HEK293 (cell line): ENCODE results near the gene RPL11.

Experiments used
- ZNF624 ChIP-seq: fragments of 450-650 bp; formaldehyde crosslinking; IDR thresholded peaks from 2 replicates; pipeline ENCODE4 v1.5.1; 2017; ENCODE audit warnings: missing biosample characterization, missing genetic modification characterization
- TF ChIP-seq, protein P1 (sequence below): fragments of 450-650 bp; formaldehyde crosslinking; IDR thresholded peaks from 2 replicates; pipeline ENCODE4 v1.5.1; 2016; ENCODE audit warnings: missing biosample characterization, missing genetic modification characterization

DNA sequence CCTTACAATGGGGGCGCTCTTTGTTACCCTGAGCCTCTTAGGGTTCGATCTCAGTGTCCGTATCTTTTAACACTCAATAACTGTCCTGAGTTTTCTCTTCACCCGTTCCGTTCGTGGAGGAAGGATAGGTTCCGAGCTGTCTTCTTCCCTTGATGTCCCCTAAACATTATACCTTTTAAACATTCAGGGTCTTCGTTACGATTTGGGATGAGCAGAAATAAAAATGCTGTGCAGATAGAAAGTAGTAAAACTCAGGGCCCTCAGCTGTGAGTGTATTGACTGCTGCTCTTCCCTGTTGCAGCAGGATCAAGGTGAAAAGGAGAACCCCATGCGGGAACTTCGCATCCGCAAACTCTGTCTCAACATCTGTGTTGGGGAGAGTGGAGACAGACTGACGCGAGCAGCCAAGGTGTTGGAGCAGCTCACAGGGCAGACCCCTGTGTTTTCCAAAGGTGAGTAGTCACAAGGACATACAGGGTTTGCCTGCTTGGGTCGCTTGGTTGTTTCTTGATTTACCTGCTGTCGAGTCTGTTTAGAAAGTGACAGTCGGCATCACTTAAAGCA lies 784 bp downstream of the RPL11 start:
- TF ChIP-seq, protein P1, sequence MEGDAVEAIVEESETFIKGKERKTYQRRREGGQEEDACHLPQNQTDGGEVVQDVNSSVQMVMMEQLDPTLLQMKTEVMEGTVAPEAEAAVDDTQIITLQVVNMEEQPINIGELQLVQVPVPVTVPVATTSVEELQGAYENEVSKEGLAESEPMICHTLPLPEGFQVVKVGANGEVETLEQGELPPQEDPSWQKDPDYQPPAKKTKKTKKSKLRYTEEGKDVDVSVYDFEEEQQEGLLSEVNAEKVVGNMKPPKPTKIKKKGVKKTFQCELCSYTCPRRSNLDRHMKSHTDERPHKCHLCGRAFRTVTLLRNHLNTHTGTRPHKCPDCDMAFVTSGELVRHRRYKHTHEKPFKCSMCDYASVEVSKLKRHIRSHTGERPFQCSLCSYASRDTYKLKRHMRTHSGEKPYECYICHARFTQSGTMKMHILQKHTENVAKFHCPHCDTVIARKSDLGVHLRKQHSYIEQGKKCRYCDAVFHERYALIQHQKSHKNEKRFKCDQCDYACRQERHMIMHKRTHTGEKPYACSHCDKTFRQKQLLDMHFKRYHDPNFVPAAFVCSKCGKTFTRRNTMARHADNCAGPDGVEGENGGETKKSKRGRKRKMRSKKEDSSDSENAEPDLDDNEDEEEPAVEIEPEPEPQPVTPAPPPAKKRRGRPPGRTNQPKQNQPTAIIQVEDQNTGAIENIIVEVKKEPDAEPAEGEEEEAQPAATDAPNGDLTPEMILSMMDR (tag by site-specific recombination) = no peak; the same call in 1 of the 2 replicates
- no peak for TF ChIP-seq ZNF624 (tag by site-specific recombination)
